ENCODE measurements around the gene MT1G.

The MT1G gene

GRCh38 chr16:56662357-56663354 is 5.2 kb downstream of the MT1G start:
- no peak for DNase-seq

- no peak for DNase-seq
These were observed 9.5 kb downstream of the MT1G start for GRCh38 chr16:56658327-56658875.

GRCh38 chr16:56657555-56658326 is 10.1 kb downstream of the MT1G start, which contains the start of gene MT1F:
MT1F (plus strand) TSS chr16:56657959; CDS start chr16:56658059, 100 bp downstream.
- DNase-seq, result peak; percentile 60

GRCh38 chr16:56653218-56653617 is 14.6 kb downstream of the MT1G start:
- no peak for DNase-seq

GRCh38 chr16:56652600-56652999 is 15.3 kb downstream of the MT1G start:
- DNase-seq, result no peak

- no peak for DNase-seq
These were observed 16.3 kb downstream of the MT1G start, which contains the start of gene MT1B for GRCh38 chr16:56651586-56651985. MT1B (plus strand) TSS chr16:56651886; CDS start chr16:56651954, 68 bp downstream.

GRCh38 chr16:56649820-56650219 is 18.0 kb downstream of the MT1G start:
- no peak for DNase-seq

GRCh38 chr16:56649271-56649670 is 18.6 kb downstream of the MT1G start:
- no peak for DNase-seq

- no peak for DNase-seq
These were observed 20.0 kb downstream of the MT1G start for GRCh38 chr16:56647641-56648431.

- DNase-seq, result no peak
These were observed 22.0 kb downstream of the MT1G start for GRCh38 chr16:56645838-56646237.

- DNase-seq, result no peak
These were observed 22.6 kb downstream of the MT1G start for GRCh38 chr16:56645311-56645710.

GRCh38 chr16:56643833-56644232 is 24.0 kb downstream of the MT1G start:
- DNase-seq, result no peak

- DNase-seq, result peak; percentile 81
These were observed 24.6 kb downstream of the MT1G start for GRCh38 chr16:56643080-56643778.

- no peak for DNase-seq
These were observed 26.7 kb downstream of the MT1G start for GRCh38 chr16:56641166-56641565.

- no peak for DNase-seq
These were observed 27.8 kb downstream of the MT1G start for GRCh38 chr16:56640076-56640475.

GRCh38 chr16:56639045-56639444 is 28.8 kb downstream of the MT1G start:
- DNase-seq, result no peak

GRCh38 chr16:56637814-56638750 is 29.8 kb downstream of the MT1G start, which contains the start of gene MT1A:
MT1A (plus strand) TSS chr16:56638666; CDS start chr16:56638739, 73 bp downstream.
- DNase-seq, result no peak

GRCh38 chr16:56636616-56637413 is 31.1 kb downstream of the MT1G start:
- DNase-seq, result no peak

GRCh38 chr16:56635441-56635967 is 32.4 kb downstream of the MT1G start:
- no peak for DNase-seq

Measured in activated CD4-positive, alpha-beta T cell treated with anti-CD3 and anti-CD28 coated beads, Interleukin-2, Interleukin-6, amounts not matched to agents 100 ng/mL and 50 ng/mL, durations not matched to agents 16 hours and 8 hours (primary cell).